ENCODE data around the gene NCAPG2. TPM values are rescaled to one million over a fixed set of nuclear protein-coding genes. Genes with fewer than 3 reads are reported as not detected.
A peak's percentile ranks its signal among the peaks of the same experiment; 100 is the strongest.

NCAPG2 gene
- total RNA-seq, 1 experiment from 2014 or later, result 99.2 TPM

DNA sequence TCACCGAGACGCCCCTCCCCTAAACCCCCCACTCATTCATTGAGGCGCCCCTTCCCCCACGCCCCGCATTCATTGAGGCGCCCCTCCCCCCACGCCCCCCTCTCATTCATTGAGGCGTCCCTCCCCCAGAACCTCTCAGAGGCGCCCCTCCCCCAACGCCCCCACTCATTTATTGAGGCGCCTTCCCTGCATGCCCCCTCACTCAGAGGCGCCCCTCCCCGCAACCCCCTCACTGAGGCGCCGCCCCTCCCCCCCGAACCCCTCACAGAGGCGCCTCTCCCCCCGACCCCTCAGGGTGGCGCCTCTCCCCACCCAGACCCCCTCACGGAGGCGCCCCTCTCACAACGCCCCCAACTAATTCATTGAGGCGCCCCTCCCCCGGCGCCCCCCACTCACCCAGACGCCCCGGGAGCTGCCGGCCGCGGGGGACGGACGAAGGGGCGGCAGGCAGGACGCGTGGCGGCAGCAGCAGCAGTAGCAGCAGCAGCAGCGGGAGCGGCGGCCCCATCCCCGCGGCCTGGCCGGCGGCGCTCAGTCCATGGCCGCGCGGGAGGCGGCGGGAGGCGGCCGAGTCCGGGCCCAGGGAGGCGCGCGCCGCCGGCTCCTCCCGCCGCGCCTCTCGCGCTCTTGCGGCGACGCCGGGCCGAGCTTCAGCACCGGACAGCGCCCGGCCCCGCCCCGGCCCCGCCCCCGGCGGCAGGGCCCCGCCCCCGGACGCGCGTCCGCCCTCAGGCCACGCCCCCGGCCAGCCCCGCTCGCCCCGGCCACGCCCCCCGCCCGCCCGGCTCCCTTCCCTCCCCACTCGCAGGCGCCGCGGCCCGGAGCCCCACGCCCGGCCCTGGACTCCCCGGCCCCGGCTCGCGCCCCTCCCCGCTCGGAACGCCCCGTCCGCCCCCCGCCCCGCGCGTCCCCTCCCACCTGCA, 117.2 kb downstream of the NCAPG2 start, which contains the start of gene PTPRN2:
TSS of gene PTPRN2 (minus strand) at position 662 of the 923 bp plus-strand sequence.
- Mint-ChIP-seq H3K4me1 (peaks cover 11% of the 10 kb centered on the region), H3K27ac (no peak within 1 kb of the TSS), H3K9me3 (no peaks in the 10 kb centered on the region), H3K4me3 (peak within 1 kb of the TSS; percentile 74), H3K36me3 (no peaks in the 10 kb centered on the region), H3K27me3 (ENCODE audit: low read depth) (peaks cover 29% of the 10 kb centered on the region)
- POLR2A ChIA-PET, result no interaction called here
- DNase-seq (ENCODE audit: low spot score) (peak; percentile 59), ATAC-seq (peak; percentile 85)
- CTCF ChIA-PET, result interaction anchor here (1.2 kb wide), 1 partner anchor 390 kb away, joined by 3 read pairs; no protein-coding TSS in a partner anchor
- TF ChIP-seq SP1 (CRISPR knock-in tag; conservative IDR thresholded peaks at IDR 0.05) (peak; percentile 87), ZNF232 (CRISPR knock-in tag; IDR thresholded peaks at IDR 0.05) (no peak)
- TF ChIP-seq, protein P1, sequence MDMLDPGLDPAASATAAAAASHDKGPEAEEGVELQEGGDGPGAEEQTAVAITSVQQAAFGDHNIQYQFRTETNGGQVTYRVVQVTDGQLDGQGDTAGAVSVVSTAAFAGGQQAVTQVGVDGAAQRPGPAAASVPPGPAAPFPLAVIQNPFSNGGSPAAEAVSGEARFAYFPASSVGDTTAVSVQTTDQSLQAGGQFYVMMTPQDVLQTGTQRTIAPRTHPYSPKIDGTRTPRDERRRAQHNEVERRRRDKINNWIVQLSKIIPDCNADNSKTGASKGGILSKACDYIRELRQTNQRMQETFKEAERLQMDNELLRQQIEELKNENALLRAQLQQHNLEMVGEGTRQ (CRISPR knock-in tag; IDR thresholded peaks at IDR 0.05), result no peak

DNA sequence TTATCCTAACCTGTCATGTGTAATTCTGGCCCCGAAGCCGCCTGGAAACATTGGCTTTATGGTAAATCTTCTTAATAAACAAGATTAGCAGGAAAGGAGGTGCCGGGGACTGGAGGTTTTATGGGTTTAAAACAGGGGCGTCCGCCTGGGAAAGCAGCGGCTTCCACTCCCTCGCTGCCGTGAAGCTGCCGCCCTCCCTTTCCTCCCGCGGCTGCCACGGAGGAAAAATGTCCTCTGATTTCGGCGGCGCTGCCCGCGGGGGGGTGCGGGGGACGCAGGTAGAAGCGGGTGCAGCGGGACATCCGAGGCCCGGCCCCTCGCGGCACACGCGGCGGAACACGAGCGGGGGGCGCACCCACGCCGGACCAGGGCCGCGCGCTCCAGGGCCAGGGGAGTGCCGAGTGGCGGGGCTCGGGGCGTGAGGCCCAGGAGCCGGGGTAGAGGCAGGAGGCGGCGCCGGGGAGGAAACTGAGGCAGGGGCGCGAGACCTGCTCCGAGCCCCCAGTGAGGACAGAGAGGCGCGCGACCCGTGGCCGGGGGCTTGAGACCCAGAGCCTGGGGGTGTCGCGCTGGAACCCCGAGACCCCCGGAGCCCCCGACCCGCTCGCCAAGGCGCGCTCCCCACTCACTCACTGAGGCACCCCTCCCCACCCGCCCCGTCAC, 118.0 kb downstream of the NCAPG2 start:
- Mint-ChIP-seq H3K4me3 (peak overlapping the region; percentile 74), H3K27ac (no peak overlapping the region), H3K4me1 (peaks cover 11% of the 10 kb centered on the region), H3K27me3 (ENCODE audit: low read depth) (peaks cover 31% of the 10 kb centered on the region), H3K9me3 (peaks cover 1% of the 10 kb centered on the region; the same call in 1 of the 2 replicates), H3K36me3 (no peaks in the 10 kb centered on the region)
- TF ChIP-seq, protein P2, sequence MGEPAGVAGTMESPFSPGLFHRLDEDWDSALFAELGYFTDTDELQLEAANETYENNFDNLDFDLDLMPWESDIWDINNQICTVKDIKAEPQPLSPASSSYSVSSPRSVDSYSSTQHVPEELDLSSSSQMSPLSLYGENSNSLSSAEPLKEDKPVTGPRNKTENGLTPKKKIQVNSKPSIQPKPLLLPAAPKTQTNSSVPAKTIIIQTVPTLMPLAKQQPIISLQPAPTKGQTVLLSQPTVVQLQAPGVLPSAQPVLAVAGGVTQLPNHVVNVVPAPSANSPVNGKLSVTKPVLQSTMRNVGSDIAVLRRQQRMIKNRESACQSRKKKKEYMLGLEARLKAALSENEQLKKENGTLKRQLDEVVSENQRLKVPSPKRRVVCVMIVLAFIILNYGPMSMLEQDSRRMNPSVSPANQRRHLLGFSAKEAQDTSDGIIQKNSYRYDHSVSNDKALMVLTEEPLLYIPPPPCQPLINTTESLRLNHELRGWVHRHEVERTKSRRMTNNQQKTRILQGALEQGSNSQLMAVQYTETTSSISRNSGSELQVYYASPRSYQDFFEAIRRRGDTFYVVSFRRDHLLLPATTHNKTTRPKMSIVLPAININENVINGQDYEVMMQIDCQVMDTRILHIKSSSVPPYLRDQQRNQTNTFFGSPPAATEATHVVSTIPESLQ (CRISPR knock-in tag; IDR thresholded peaks at IDR 0.05), result no peak
- TF ChIP-seq, protein P3, sequence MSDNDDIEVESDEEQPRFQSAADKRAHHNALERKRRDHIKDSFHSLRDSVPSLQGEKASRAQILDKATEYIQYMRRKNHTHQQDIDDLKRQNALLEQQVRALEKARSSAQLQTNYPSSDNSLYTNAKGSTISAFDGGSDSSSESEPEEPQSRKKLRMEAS (CRISPR knock-in tag; IDR thresholded peaks at IDR 0.05), result no peak
- TF ChIP-seq, protein P4, sequence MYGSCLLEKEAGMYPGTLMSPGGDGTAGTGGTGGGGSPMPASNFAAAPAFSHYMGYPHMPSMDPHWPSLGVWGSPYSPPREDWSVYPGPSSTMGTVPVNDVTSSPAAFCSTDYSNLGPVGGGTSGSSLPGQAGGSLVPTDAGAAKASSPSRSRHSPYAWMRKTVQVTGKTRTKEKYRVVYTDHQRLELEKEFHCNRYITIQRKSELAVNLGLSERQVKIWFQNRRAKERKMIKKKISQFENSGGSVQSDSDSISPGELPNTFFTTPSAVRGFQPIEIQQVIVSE (CRISPR knock-in tag; IDR thresholded peaks at IDR 0.05; ENCODE audit: borderline replicate concordance), result no peak
- TF ChIP-seq NR1H2 (CRISPR knock-in tag; IDR thresholded peaks at IDR 0.05) (no peak), PRRX2 (CRISPR knock-in tag; IDR thresholded peaks at IDR 0.05) (no peak), NFYB (CRISPR knock-in tag; conservative IDR thresholded peaks at IDR 0.05; ENCODE audit: low read depth) (no peak), SMAD4 (CRISPR knock-in tag; IDR thresholded peaks at IDR 0.05) (no peak), FOXK1 (CRISPR knock-in tag; IDR thresholded peaks at IDR 0.05) (no peak), ZNF219 (CRISPR knock-in tag; IDR thresholded peaks at IDR 0.05; ENCODE audit: borderline replicate concordance) (no peak), ZNF263 (CRISPR knock-in tag; IDR thresholded peaks at IDR 0.05; ENCODE audit: low read depth) (no peak), ETV6 (CRISPR knock-in tag; IDR thresholded peaks at IDR 0.05) (no peak), JUN (CRISPR knock-in tag; IDR thresholded peaks at IDR 0.05) (no peak), GABPB1 (CRISPR knock-in tag; IDR thresholded peaks at IDR 0.05) (no peak), TEAD1 (CRISPR knock-in tag; IDR thresholded peaks at IDR 0.05) (no peak), ZBTB21 (CRISPR knock-in tag; IDR thresholded peaks at IDR 0.05; ENCODE audit: borderline replicate concordance) (no peak), FOXP1 (CRISPR knock-in tag; IDR thresholded peaks at IDR 0.05; ENCODE audit: borderline replicate concordance) (no peak), SMAD3 (CRISPR knock-in tag; IDR thresholded peaks at IDR 0.05; ENCODE audit: borderline replicate concordance) (no peak)
- TF ChIP-seq, protein P5, sequence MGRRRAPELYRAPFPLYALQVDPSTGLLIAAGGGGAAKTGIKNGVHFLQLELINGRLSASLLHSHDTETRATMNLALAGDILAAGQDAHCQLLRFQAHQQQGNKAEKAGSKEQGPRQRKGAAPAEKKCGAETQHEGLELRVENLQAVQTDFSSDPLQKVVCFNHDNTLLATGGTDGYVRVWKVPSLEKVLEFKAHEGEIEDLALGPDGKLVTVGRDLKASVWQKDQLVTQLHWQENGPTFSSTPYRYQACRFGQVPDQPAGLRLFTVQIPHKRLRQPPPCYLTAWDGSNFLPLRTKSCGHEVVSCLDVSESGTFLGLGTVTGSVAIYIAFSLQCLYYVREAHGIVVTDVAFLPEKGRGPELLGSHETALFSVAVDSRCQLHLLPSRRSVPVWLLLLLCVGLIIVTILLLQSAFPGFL (CRISPR knock-in tag; IDR thresholded peaks at IDR 0.05; ENCODE audit: borderline replicate concordance), result no peak
- TF ChIP-seq, protein P6, sequence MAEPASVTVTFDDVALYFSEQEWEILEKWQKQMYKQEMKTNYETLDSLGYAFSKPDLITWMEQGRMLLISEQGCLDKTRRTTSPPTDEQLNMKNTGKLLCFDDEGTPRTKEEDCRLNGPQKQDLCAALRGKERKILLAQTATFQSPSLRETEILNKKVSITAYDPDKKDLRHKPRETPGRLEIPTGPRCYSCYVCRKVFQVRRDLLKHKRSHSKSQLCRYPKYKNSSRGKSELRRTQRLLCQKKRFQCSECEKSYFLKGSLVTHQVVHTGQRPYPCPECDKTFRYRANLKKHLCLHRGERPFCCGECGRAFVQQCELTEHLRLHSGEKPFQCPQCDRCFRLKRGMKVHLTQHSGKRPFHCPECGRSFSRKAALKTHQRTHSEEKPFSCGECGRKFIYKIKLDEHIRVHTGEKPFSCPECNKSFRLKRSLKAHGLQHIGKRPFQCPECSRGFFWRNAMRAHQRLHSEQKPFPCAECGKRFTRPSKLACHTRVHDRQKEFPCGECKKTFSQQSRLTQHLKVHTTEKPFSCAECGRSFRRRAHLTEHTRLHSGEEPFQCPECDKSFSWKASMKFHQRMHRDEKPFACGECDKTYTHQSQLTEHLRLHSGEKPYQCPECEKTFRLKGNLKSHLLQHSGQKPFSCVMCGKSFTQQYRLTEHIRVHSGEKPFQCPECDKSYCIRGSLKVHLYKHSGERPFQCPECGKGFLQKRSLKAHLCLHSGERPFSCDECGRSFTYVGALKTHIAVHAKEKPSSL (CRISPR knock-in tag; conservative IDR thresholded peaks at IDR 0.05), result no peak
- ChIA-PET CTCF (no interaction called here), POLR2A (no interaction called here)
- ATAC-seq (no peak), DNase-seq (ENCODE audit: low spot score) (no peak)

Measured in WTC11 (cell line).